NCI-H2029 (cell line): Measurements from ENCODE around the gene PRDM16.

Experiments
- DNase-seq: peaks from one replicate; lab custom pipeline; 2025; lab: John Stamatoyannopoulos, UW

PRDM16 gene

GRCh38 chr1:3323021-3323795 lies 254.2 kb downstream of the PRDM16 start:
- DNase-seq: no peak

- DNase-seq: no peak
Measured at GRCh38 chr1:3323796-3324703, 255.0 kb downstream of the PRDM16 start.

- no peak for DNase-seq
Measured at GRCh38 chr1:3324704-3325535, 255.9 kb downstream of the PRDM16 start.

GRCh38 chr1:3326516-3327388 lies 257.7 kb downstream of the PRDM16 start:
- DNase-seq: no peak

GRCh38 chr1:3327389-3327702 lies 258.3 kb downstream of the PRDM16 start:
- DNase-seq: no peak

- no peak for DNase-seq
Measured at GRCh38 chr1:3327936-3328590, 259.1 kb downstream of the PRDM16 start.

- no peak for DNase-seq
Measured at GRCh38 chr1:3329640-3330281, 260.8 kb downstream of the PRDM16 start.

GRCh38 chr1:3330771-3331245 lies 261.8 kb downstream of the PRDM16 start:
- DNase-seq: no peak

GRCh38 chr1:3331564-3331963 lies 262.6 kb downstream of the PRDM16 start:
- DNase-seq: no peak

- DNase-seq: no peak
Measured at GRCh38 chr1:3332043-3332442, 263.0 kb downstream of the PRDM16 start.

- no peak for DNase-seq
Measured at GRCh38 chr1:3332662-3333061, 263.7 kb downstream of the PRDM16 start.

GRCh38 chr1:3333903-3334302 lies 264.9 kb downstream of the PRDM16 start:
- DNase-seq: no peak

- DNase-seq: no peak
Measured at GRCh38 chr1:3334366-3334765, 265.4 kb downstream of the PRDM16 start.

GRCh38 chr1:3335754-3336640 lies 267.0 kb downstream of the PRDM16 start:
- no peak for DNase-seq

- no peak for DNase-seq
Measured at GRCh38 chr1:3336641-3337630, 267.9 kb downstream of the PRDM16 start.

- no peak for DNase-seq
Measured at GRCh38 chr1:3337798-3338724, 269.1 kb downstream of the PRDM16 start.

- DNase-seq: no peak
Measured at GRCh38 chr1:3338725-3339070, 269.7 kb downstream of the PRDM16 start.
